ENCODE measurements around the gene BPHL.

DNA sequence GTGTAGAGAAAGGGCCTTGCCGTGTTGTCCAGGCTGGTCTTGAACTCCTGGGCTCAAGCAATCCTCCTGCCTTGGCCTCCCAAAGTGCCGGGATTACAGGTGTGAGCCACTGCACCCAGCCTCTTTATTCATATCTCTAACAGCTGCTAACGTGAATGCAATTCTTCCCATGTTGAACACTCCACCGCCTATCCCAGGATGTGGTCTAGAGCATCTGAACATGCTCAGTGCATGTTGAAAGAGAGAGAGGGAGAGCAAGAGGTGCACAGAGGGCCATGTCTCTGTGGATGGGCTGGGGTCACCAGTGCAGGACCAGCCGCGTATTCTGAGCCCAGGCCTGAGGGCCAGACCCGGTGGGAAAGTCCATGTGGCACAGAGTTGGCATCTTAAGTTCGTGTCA, 26.1 kb downstream of the BPHL start:
- no peak for TF ChIP-seq POLR2AphosphoS5 (IDR thresholded peaks at IDR 0.05; ENCODE audit: low read depth, low read length)
- TF ChIP-seq TAF1 (IDR thresholded peaks at IDR 0.05; ENCODE audit: low read depth, low read length), result no peak
- no peak for TF ChIP-seq POLR2A (IDR thresholded peaks at IDR 0.05; ENCODE audit: low read depth, low read length)
